HG03457 (cell line): ENCODE measurements around the gene BLOC1S5.
"Not testable (repeated sequence)": the region's sequence is repeated elsewhere in the genome, so short reads cannot be mapped to it uniquely, and the experiment has no call there.

Experiments
- ATAC-seq: cut with Tn5 transposase; IDR thresholded peaks from one replicate; pipeline ENCODE4 v1.9.1; 2021; ENCODE audit warnings: moderate number of reproducible peaks; ENCODE audit not compliant: unreplicated experiment

The BLOC1S5 gene

DNA sequence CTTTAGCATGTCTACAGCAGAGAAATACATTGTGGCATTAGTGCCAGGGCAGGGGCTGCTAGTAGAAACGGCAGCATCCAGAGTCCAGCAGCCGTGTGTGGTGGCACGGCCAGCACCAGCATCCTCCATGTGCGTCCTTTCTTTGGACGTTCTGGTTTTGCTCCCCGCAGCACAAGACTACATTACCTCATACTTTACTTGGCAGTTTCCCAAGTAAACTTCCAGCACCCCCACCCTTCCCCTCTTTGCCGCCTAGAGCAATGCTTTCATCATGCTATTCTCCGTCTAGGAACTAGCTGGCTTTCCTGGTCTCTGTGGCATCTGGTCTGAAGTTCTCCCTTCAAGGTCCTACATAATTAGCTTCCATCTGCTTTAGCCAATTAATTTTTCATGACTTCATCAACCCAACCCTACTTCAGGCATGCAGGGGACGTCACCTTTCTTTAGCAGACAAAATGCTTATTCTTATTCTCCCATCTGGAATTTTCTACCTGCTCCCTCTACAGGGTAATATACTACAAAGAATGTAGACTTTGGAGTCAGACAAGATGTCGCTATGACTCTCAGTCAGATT lies 67.6 kb downstream of the BLOC1S5 start:
- ATAC-seq = no peak

GRCh38 chr6:7993952-7994351 lies 70.2 kb downstream of the BLOC1S5 start:
- no peak for ATAC-seq

GRCh38 chr6:7993399-7993798 lies 70.8 kb downstream of the BLOC1S5 start:
- ATAC-seq = no peak

DNA sequence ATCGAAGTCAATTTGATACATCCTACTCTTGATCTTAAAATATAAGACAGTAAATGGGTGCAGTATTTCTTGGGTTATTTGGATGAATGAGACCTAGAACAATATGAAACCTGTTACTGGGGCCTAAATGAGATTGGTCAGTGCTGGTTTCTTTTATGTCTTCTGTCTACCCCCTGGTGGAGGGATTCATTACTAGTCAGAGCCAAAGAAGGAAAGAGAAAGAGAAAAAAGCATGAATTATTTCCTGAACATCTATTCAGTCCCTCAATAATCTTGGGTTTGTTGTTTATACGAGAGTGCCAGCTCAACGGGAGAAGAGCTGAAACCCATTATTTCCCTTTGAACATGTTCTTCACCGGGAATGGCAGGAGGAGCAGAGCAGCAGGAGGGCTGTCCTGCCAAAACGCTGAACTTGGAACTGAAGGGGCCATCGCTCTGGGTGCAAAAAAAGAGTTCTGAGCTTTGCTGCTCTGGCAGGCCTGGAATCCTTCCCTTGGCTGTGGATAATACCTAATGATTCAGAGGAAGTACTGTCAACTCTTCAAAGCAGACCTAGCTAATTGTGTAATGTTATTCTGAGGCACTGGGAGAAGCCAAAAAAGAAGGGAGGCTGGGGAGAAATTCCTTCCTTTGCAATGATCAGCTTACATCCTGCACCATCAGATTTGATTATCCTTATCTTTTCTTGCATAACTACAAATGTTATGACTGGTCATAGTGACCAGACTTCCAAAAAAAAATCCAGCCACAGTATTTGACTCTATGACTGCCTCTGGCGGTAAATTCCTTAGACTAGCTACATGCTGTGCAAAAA lies 72.0 kb downstream of the BLOC1S5 start:
- no peak for ATAC-seq

GRCh38 chr6:7991536-7991935 lies 72.7 kb downstream of the BLOC1S5 start:
- no peak for ATAC-seq

DNA sequence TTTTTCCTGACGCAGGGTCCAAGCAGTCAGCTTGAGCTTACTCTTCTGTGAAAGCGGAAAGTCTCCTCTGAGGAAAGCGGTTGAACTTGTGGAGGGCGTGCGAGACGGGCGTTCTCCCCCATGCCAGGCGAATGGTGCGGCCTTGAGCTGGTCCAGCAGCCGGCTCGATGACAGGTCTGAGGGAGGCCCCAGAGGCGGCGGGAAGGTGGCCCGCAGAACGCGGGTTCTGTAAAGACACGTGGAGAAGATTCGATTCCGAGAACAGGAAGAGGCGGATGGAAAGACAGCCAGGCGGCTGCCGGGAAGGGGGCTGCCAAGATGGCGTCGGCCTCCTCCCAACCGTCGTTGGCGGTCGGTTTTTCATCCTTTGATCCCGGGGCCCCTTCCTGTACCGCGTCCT lies 78.0 kb downstream of the BLOC1S5 start:
- no peak for ATAC-seq

DNA sequence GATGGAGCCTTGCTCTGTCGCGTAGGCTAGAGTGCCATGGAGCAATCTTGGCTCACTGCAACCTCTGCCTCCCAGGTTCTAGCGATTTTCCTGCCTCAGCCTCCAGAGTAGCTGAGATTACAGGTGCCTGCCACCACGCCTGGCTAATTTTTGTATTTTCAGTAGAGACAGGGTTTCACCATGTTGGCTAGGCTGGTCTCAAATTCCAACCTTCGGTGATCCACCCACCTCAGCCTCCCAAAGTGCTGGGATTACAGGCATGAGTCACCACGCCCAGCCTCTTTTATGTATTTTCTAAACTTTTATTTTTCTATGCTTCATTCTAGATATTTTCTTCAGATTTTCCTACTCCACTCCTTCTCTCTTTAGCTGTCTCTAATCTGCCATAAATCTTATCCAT lies 80.2 kb downstream of the BLOC1S5 start:
- ATAC-seq = not testable (repeated sequence)

- ATAC-seq = no peak
Observed at GRCh38 chr6:7979831-7980230, 84.4 kb downstream of the BLOC1S5 start.

GRCh38 chr6:7978736-7979135 lies 85.5 kb downstream of the BLOC1S5 start:
- ATAC-seq = no peak

GRCh38 chr6:7976485-7977056 lies 87.6 kb downstream of the BLOC1S5 start:
- no peak for ATAC-seq

- ATAC-seq = no peak
Observed at GRCh38 chr6:7975764-7976146, 88.4 kb downstream of the BLOC1S5 start.

DNA sequence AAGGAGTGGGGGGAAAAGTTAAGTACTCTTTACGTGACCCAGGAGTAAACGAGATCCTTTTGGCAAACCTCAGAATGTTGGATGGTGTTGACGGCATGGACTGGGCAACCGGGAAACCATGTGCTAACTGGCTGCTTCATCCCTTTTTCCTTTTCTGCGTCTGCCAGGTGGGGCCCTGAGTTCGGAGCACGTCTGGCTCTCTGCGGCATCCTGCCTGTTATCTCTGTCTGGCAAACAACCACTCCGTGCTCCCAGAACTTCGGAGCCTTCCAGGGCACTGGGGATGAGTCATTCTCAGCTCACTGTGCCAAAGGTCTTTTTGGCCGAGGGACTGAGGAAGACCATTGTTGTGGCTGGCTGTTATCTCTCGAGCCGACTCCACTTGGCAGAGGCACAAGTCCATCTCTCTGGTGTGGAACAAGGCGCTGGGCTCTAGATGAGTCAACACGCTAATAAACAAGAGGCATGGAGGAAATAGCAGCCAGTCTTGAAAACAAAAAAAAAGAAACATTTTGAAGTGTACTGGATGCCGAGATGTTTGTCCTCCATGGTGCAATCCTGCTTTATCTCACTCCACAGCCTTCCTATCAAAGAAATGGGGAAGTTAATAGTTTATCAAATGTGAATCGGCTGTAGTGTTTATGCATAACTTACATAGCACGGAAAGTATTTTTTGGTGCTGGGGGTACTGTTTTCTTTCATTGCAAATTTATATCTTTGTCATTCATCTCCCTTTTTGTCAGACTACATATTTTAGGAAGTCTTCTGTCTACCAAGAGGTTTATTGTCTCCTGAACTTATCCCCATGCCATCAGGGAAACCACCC lies 89.0 kb downstream of the BLOC1S5 start:
- no peak for ATAC-seq

- ATAC-seq = no peak
Observed at GRCh38 chr6:7974565-7974937, 89.6 kb downstream of the BLOC1S5 start.

DNA sequence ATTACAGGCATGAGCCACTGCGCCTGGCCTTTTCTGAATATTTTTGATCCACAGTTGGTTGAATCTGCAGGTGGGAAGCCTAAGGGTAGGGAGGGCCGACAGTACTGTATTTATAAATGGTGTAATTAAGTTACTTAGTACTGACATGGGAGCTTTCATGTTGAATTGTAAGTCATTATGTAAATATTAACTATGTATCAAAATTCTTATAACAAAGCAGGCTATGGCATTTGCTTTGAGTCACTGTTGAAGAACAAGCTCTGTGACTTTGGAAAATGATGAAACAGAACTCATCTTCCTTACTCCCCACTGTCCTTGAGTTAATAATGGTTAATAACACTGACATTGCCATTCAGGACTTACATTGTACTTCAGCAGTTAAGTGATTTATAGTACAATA lies 90.6 kb downstream of the BLOC1S5 start:
- ATAC-seq = no peak

GRCh38 chr6:7971499-7971898 lies 92.7 kb downstream of the BLOC1S5 start:
- no peak for ATAC-seq

DNA sequence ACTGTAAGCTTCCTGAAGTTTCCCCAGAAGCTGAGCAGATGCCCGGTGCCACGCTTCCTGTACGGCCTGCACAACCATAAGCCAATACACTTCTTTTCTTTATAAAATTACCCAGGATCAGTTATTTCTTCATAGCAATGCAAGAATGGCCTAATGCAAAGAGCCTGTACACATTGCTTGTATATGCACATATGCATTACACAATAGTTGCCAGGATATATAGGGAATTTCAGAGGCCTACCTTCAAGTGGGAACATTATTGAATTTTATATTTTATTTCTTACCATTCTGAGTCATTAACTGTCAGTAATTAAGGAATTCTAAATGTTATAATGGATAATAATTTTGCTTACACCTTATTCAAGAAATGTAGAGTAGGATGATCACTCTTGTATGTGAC lies 93.6 kb downstream of the BLOC1S5 start:
- no peak for ATAC-seq
